WTC11 (cell line): ENCODE data around the gene CUL5. TPM values are rescaled to one million over a fixed set of nuclear protein-coding genes. Genes with fewer than 3 reads are reported as not detected.

Experiments
- ATAC-seq: fragments of 200-7000 bp; cut with Tn5 transposase; 2 replicates; pipeline ENCODE4 v1.10.0; 2021; ENCODE audit warnings: mild to moderate bottlenecking, moderate library complexity
- CTCF ChIA-PET: fragments of 300-600 bp; sonication (Branson Sonifier 250); formaldehyde crosslinking; loops from one replicate; lab custom pipeline; 2021; ENCODE audit warnings: antibody characterized with exemption; lab: Charles Lee
- POLR2A ChIA-PET: fragments of 350-600 bp; sonication (Branson Sonifier 250); formaldehyde crosslinking; loops from one replicate; lab custom pipeline; 2021; ENCODE audit warnings: antibody characterized with exemption; lab: Charles Lee
- DNase-seq: peaks from one replicate; pipeline ENCODE4 v3.0.0; 2021; ENCODE audit warnings: low spot score
- H3K27ac Mint-ChIP-seq: 2 replicates; pipeline ENCODE4 v1.8.0; 2021; ENCODE audit warnings: mixed read lengths
- H3K27me3 Mint-ChIP-seq: 2 replicates; pipeline ENCODE4 v1.8.0; 2021; ENCODE audit warnings: low read depth, mild to moderate bottlenecking, moderate library complexity, mixed read lengths
- H3K36me3 Mint-ChIP-seq: 2 replicates; pipeline ENCODE4 v1.8.0; 2021; ENCODE audit warnings: mixed read lengths
- H3K4me1 Mint-ChIP-seq: 2 replicates; pipeline ENCODE4 v1.8.0; 2022; ENCODE audit warnings: mixed read lengths
- H3K4me3 Mint-ChIP-seq: 2 replicates; pipeline ENCODE4 v1.8.0; 2021; ENCODE audit warnings: mild to moderate bottlenecking, moderate library complexity, mixed read lengths
- H3K9me3 Mint-ChIP-seq: 2 replicates; pipeline ENCODE4 v1.8.0; 2021; ENCODE audit warnings: mixed read lengths
- CTCF ChIP-seq: fragments of 200-600 bp; IDR thresholded peaks from 2 replicates; pipeline ENCODE4 v1.8.0; 2022; ENCODE audit warnings: antibody characterized with exemption
- HMGA2 ChIP-seq: fragments of 250-450 bp; sonication (Bioruptor Pico); IDR thresholded peaks from 2 replicates; pipeline ENCODE4 v1.4.0; 2021; ENCODE audit warnings: mild to moderate bottlenecking, moderate library complexity
- HMGXB4 ChIP-seq: sonication (generic); formaldehyde crosslinking; IDR thresholded peaks from 2 replicates; pipeline ENCODE4 v1.8.1; 2023; ENCODE audit warnings: mild to moderate bottlenecking, moderate library complexity, missing genetic modification reagents
- IRF2 ChIP-seq: sonication (generic); formaldehyde crosslinking; IDR thresholded peaks from 2 replicates; pipeline ENCODE4 v1.8.0; 2022; ENCODE audit warnings: low read depth, missing genetic modification reagents, borderline replicate concordance
- JAZF1 ChIP-seq: fragments of 250-450 bp; sonication (Bioruptor Pico); IDR thresholded peaks from 2 replicates; pipeline ENCODE4 v1.9.0; 2021; ENCODE audit warnings: moderate library complexity, mild to moderate bottlenecking, inconsistent platforms
- JUN ChIP-seq: sonication (generic); formaldehyde crosslinking; IDR thresholded peaks from 2 replicates; pipeline ENCODE4 v1.8.0; 2023; ENCODE audit warnings: mild to moderate bottlenecking, missing genetic modification reagents
- MYBL2 ChIP-seq: sonication (generic); formaldehyde crosslinking; IDR thresholded peaks from 2 replicates; pipeline ENCODE4 v1.8.1; 2023; ENCODE audit warnings: mild to moderate bottlenecking, moderate library complexity, missing genetic modification reagents
- NR3C1 ChIP-seq: sonication (generic); formaldehyde crosslinking; conservative IDR thresholded peaks from 2 replicates; pipeline ENCODE4 v1.8.1; 2023; ENCODE audit warnings: low read depth, mild to moderate bottlenecking, missing genetic modification reagents
- PREB ChIP-seq: sonication (generic); formaldehyde crosslinking; IDR thresholded peaks from 2 replicates; pipeline ENCODE4 v1.8.1; 2022; ENCODE audit warnings: mild to moderate bottlenecking, missing genetic modification reagents, moderate library complexity, borderline replicate concordance
- SOX15 ChIP-seq: fragments of 250-450 bp; sonication (Bioruptor Pico); IDR thresholded peaks from 2 replicates; pipeline ENCODE4 v1.9.0; 2021; ENCODE audit warnings: mild to moderate bottlenecking
- ZBTB21 ChIP-seq: sonication (generic); formaldehyde crosslinking; IDR thresholded peaks from 2 replicates; pipeline ENCODE4 v1.8.1; 2023; ENCODE audit warnings: mild to moderate bottlenecking, missing genetic modification reagents, borderline replicate concordance
- ZNF425 ChIP-seq: fragments of 250-450 bp; sonication (Bioruptor Pico); conservative IDR thresholded peaks from 2 replicates; pipeline ENCODE4 v1.9.0; 2021; ENCODE audit warnings: mild to moderate bottlenecking
- ZNF512 ChIP-seq: sonication (generic); formaldehyde crosslinking; IDR thresholded peaks from 2 replicates; pipeline ENCODE4 v1.8.1; 2022; ENCODE audit warnings: missing genetic modification reagents, borderline replicate concordance
- total RNA-seq: library from RNA; stranded (reverse); gene quantifications from 3 replicates; pipeline ENCODE4 v1.2.3, GENCODE V29; 2021
- TF ChIP-seq, protein P1 (sequence below): sonication (generic); formaldehyde crosslinking; IDR thresholded peaks from 2 replicates; pipeline ENCODE4 v1.8.0; 2023; ENCODE audit warnings: mild to moderate bottlenecking, missing genetic modification reagents
- TF ChIP-seq, protein P2 (sequence below): sonication (generic); formaldehyde crosslinking; IDR thresholded peaks from 2 replicates; pipeline ENCODE4 v1.8.0; 2022; ENCODE audit warnings: mild to moderate bottlenecking, missing genetic modification reagents
- TF ChIP-seq, protein P3 (sequence below): sonication (generic); formaldehyde crosslinking; IDR thresholded peaks from 2 replicates; pipeline ENCODE4 v1.8.0; 2022; ENCODE audit warnings: mild to moderate bottlenecking, missing genetic modification reagents

Gene CUL5
- total RNA-seq, 1 experiment from 2014 or later, result 31.4 TPM

DNA sequence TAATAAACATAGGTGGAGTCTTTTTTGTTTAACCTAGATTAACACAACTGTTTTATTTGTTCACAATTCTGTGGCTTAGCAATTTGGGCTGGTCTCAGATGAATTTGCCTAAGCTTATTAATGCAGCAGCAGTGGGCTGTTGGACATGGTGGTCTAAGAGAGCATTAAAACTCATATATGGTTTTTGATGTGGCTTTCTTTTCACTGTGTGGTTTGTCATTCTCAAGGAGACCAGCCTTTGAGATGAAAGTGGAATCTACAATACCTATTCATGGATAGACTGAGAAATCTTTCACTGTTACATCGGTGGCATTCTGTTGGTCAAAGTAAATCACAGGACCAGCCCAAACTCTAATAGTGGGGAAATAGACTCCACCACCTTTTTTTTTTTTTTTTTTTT is 39.6 kb downstream of the CUL5 start (continued):
- no peak for TF ChIP-seq CTCF
- no peak for TF ChIP-seq NR3C1 (CRISPR knock-in tag)
- TF ChIP-seq, protein P1, sequence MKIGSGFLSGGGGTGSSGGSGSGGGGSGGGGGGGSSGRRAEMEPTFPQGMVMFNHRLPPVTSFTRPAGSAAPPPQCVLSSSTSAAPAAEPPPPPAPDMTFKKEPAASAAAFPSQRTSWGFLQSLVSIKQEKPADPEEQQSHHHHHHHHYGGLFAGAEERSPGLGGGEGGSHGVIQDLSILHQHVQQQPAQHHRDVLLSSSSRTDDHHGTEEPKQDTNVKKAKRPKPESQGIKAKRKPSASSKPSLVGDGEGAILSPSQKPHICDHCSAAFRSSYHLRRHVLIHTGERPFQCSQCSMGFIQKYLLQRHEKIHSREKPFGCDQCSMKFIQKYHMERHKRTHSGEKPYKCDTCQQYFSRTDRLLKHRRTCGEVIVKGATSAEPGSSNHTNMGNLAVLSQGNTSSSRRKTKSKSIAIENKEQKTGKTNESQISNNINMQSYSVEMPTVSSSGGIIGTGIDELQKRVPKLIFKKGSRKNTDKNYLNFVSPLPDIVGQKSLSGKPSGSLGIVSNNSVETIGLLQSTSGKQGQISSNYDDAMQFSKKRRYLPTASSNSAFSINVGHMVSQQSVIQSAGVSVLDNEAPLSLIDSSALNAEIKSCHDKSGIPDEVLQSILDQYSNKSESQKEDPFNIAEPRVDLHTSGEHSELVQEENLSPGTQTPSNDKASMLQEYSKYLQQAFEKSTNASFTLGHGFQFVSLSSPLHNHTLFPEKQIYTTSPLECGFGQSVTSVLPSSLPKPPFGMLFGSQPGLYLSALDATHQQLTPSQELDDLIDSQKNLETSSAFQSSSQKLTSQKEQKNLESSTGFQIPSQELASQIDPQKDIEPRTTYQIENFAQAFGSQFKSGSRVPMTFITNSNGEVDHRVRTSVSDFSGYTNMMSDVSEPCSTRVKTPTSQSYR (CRISPR knock-in tag), result no peak
- TF ChIP-seq PREB (CRISPR knock-in tag), result no peak
- no peak for TF ChIP-seq ZNF425 (CRISPR knock-in tag)
- TF ChIP-seq IRF2, result no peak
- TF ChIP-seq, protein P2, sequence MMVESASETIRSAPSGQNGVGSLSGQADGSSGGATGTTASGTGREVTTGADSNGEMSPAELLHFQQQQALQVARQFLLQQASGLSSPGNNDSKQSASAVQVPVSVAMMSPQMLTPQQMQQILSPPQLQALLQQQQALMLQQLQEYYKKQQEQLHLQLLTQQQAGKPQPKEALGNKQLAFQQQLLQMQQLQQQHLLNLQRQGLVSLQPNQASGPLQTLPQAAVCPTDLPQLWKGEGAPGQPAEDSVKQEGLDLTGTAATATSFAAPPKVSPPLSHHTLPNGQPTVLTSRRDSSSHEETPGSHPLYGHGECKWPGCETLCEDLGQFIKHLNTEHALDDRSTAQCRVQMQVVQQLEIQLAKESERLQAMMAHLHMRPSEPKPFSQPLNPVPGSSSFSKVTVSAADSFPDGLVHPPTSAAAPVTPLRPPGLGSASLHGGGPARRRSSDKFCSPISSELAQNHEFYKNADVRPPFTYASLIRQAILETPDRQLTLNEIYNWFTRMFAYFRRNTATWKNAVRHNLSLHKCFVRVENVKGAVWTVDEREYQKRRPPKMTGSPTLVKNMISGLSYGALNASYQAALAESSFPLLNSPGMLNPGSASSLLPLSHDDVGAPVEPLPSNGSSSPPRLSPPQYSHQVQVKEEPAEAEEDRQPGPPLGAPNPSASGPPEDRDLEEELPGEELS, result no peak
- TF ChIP-seq HMGXB4, result no peak

DNA sequence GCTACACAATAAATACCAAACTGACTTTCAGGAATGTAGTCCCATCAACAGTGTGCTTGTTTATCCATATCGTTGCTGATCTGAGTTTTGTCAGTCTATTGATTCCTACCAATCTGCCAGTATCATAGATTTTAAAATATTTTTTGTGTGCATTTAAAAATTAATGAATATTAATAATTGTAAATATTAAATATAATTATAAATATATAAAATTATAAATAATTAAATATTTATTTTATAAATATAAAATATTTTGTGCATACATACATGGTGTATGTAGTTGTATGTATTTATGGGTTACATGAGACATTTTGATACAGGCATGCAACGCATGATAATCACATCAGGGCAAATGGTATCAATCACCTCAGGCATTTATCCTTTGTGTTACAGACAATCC is 53.6 kb downstream of the CUL5 start:
- Mint-ChIP-seq H3K27me3 (no peaks in the 10 kb centered on the region), H3K27ac (no peak overlapping the region), H3K4me1 (no peaks in the 10 kb centered on the region), H3K36me3 (peaks cover 36% of the 10 kb centered on the region), H3K4me3 (no peak overlapping the region), H3K9me3 (peaks cover 4% of the 10 kb centered on the region; the same call in 1 of the 2 replicates)
- DNase-seq (no peak), ATAC-seq (no peak)
- ChIA-PET CTCF (no interaction called here), POLR2A (no interaction called here)
- TF ChIP-seq SOX15 (CRISPR knock-in tag) (no peak), HMGA2 (CRISPR knock-in tag) (peak; percentile 95; the same call in 1 of the 2 replicates), MYBL2 (no peak)

- Mint-ChIP-seq H3K4me3 (no peak overlapping the region), H3K4me1 (no peaks in the 10 kb centered on the region), H3K27me3 (no peaks in the 10 kb centered on the region), H3K27ac (no peak overlapping the region), H3K36me3 (peaks cover 31% of the 10 kb centered on the region), H3K9me3 (peaks cover 4% of the 10 kb centered on the region; the same call in 1 of the 2 replicates)
- ChIA-PET POLR2A (no interaction called here), CTCF (no interaction called here)
- DNase-seq (no peak), ATAC-seq (no peak)
- TF ChIP-seq, protein P3, sequence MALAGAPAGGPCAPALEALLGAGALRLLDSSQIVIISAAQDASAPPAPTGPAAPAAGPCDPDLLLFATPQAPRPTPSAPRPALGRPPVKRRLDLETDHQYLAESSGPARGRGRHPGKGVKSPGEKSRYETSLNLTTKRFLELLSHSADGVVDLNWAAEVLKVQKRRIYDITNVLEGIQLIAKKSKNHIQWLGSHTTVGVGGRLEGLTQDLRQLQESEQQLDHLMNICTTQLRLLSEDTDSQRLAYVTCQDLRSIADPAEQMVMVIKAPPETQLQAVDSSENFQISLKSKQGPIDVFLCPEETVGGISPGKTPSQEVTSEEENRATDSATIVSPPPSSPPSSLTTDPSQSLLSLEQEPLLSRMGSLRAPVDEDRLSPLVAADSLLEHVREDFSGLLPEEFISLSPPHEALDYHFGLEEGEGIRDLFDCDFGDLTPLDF (CRISPR knock-in tag), result no peak
- no peak for TF ChIP-seq PREB (CRISPR knock-in tag)
- no peak for TF ChIP-seq ZBTB21 (CRISPR knock-in tag)
- no peak for TF ChIP-seq JAZF1 (CRISPR knock-in tag)
- peak; percentile 98 for TF ChIP-seq HMGA2 (CRISPR knock-in tag)
- no peak for TF ChIP-seq JUN (CRISPR knock-in tag)
- no peak for TF ChIP-seq ZNF512 (CRISPR knock-in tag)
Observed at GRCh38 chr11:108063410-108063809, 54.7 kb downstream of the CUL5 start.
